Ramos (cell line): ENCODE results near the gene KIRREL2.

Experiments used
- in situ Hi-C: fragments of 300-500 bp; cut with MboI; formaldehyde crosslinking; loops from one replicate; pipeline ENCODE4 v1.14.3; 2022; ENCODE audit warnings: low sequenced_read_pairs; ENCODE audit not compliant: unreplicated experiment

KIRREL2 gene

DNA sequence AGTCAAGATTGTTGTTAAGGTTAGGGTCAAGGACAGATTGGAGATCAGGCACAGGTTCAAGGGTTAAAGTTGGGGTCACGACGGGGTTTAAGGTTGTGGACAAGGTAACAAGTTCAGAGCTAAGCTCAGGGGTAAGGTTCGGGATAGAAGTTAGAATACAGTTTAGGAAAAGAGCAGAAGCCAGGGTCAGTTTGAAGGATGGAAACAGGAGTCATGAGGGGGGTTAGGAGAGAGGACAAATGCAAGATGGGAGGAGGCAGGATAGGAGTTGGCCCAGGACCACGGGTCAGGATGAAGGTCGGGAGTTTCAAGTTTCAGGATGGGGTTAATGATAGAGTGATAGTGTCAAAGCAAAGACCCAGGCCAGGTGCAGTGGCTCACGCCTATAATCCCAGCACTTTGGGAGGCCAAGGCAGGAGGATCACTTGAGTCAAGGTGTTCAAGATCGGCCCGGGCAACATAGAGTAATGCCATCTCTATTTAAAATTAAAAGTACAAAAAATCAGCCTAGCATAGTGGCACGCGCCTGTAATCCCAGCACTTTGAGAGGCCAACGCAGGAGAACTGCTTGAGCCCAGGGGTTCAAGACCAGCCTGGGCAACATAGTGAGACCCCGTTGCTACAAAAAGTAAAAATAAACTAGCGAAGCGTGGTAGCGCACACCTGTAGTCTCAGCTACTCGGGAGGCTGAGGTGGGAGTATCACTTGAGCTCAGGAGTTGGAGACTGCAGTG is 12.1 kb upstream of the KIRREL2 start:
- in situ Hi-C loops: no loop called here

DNA sequence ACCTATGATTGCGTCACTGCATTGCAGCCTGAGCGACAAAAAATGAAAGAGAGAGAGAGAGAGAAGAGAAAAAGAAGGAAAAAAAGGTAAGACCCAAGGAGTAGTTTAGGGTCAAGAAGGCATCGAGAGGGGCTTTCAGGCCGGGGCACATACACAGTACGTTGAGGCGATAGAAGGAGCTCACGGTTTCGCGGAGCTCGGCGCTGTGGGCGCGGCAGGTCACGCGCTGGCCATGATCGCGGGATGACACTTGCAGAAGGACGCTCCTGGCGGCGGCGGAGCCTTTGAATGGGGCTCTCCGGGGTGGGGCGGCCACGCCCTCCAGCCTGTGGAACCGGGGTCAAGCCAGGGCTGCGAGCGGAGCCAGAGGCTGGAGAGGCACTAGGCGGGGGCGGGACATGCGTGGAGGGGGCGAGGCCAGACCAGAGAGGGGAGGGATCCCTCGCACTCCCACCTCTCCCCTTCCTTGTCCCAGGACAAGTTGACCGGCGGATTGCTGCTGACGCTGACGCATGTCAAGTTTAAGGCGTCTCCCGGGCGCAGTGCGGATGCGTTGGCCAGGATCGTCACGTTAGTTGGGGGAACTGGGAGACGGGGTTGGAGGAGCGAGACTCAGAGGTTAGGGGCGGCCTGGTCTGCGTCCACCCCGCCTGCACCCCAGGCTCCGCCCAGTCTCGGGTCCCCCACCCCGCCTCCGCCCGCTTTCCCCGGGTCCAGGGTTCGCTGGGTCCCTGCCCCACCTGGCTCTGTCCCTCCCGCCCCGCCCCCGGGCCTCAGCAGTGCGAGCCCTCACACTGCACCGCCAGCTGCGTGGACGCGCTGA is 11.3 kb upstream of the KIRREL2 start:
- in situ Hi-C loops: no loop called here

DNA sequence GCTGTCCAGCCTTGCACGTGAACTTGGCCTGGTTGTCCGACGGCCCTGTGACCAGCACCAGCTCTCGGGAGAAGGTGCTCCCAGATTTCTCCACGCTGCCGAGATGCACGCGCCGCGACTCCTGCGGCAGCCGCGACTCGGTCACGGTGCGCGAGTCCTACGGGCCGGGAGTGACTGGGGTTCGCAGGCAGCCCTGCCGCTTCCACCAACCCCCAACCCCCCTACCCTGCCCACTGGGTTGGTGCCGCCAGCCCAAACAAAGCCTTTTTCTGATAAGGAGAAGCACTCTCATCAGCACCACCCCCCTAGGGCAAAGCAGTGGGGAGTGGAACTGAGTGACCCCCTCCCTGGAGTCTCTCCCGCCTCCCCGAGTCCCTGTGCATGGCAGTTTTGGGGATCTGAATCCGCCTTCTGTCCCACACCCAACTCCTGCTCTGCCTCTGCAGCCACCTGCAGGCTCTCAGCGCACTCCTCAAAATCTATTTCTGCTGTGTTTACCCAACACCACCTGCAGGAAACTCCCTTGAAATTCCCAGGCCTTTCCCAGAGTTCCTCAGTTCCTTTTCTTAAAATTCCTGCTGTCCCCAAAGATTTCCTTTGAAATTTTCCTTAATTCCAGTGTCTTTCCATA is 10.6 kb upstream of the KIRREL2 start:
- in situ Hi-C loops: no loop called here

DNA sequence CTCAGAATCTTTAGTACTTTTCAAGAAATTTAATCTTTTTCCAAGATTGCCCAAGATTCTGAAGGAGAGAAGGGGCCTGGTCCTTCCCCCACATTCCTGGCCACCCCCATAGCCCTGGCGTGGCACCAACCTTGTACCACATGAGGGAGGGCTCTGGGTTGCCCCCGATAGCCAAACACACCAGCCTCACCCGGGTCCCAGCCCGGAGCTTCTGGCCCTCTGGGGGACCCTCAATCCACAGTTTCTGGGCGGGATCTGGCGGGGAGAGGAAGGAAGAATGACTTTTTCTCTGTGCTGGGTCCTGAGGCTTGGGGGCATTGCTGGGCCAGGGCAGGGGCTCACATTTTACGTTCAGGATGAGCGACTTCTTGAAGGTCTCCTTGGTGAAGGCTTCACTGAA is 8.8 kb upstream of the KIRREL2 start:
- in situ Hi-C loops: no loop called here

DNA sequence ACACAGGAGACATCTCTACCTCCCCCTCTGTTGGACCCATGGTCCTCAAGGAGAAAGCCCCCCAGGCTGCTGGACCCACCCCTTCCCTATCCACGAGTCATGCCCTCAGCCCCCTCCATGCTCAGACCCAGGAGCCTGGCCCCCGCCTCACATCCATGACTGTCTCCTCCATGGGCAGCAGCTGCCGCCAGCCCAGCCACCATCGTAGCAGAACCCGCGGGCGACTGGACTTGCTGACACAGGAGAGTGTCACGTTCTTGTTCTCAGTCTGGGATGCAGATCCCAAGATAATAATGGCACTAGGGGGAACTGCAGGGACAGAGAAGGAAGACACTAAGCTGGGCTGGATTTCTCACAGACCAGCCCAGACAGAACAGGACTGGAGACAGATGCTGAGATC is 8.2 kb upstream of the KIRREL2 start:
- in situ Hi-C loops: no loop called here

DNA sequence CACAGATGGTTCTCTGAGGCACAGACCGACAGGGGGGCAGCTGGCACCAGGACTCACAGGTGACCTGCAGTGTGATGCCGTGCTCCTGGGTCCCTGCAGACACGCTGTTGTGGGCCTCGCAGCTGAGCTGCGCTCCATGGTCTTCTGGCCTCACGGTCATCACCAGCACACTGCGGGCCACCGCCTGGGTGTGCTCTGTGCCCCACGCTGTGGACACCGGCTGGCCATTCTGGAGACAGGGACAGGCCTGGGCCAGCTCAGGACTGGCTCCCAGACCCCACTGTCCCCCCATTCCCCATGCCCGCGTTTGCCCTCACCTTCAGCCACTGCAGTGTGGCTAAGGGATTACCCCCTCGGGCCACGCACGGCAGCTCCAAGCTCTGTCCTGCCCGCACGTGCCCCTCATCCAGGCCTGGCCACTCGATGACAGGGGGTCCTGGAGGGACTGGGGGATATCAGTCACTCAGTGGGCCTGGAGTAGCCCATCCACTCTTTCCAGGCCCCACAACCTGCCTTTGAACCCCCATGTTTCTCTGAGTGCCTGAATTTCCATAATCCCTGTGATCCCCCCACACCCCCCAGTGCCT is 7.7 kb upstream of the KIRREL2 start:
- in situ Hi-C loops: no loop called here

DNA sequence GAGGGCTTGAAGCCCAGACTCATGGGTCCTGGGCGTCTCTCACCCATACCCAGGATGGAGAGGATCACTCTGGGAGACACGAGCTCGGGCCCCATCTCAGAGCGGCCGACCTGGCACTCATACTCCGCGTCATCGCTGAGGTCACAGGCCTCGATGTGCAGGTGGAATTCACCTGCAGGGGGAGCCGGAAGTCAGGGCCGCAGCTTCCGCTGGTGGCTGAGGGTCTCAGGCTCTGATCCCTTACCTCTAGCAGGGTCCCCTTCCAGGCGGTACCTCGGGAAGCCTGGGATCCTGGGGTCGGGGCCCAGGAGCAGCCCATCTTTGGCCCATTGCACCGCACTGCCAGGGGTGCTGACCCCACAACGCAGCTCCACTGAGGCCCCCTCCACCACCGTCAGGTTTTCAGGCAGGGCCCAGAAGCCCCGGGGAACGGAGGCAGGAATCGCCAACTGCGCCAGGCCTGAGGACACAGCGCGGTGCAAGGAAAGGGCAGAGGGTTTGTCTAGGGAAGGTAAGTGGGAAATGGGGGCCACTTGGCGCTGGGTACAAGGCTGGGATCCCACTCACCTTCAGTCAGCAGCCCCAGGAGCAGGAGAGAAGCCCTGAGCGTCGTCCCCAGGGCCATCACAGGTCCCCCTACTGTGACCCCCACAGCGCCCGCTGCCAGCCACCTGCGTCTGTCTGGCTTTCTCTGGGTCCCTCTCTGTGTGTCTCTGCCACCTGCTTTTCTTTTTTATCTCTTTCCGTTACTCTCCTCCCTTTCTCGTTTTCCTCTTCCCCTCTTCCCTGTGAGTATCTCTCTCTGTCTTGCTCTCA is 5.3 kb upstream of the KIRREL2 start:
- in situ Hi-C loops: no loop called here

DNA sequence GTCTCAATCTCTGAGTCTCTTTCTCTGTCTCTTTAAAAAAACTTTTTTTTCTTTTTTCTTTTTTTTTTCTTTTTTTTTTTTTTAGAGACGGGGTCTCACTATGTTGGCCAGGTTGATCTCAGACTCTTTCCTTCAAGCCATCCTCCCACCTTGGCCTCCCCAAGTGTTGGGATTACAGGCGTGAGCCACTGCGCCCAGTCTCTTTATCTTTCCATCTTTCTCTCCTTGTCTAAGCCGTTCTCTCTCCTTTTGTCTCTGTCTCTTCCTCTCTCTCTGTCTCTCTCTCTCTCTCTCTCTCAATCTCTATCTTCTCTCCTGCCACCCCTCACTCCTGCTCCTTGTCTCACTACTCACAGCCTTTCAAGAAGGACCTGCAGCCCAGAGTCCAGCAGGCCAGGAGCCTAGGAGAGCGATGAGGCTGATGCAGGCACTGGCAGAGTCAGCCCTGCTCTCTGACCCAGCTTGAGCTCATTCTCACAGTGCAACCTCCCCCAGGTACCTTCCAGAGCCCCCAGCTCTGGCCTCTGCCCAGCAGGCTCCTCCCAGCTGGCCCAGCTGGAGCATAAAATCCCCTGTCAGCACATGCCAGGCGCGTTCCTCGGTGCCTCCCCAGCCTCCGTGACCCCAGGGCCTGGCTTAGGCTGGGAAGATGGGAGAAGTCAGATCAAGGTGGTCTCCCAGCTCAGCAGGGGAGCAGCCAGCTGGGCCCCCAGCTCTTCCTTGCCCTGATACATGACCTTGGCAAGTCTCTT is 4.5 kb upstream of the KIRREL2 start, which contains the start of gene NPHS1:
Gene NPHS1, minus strand, starts transcription at position 476 of the 752 bp plus-strand sequence. CDS start 667 bp downstream, outside the sequence.
- in situ Hi-C loops: no loop called here

DNA sequence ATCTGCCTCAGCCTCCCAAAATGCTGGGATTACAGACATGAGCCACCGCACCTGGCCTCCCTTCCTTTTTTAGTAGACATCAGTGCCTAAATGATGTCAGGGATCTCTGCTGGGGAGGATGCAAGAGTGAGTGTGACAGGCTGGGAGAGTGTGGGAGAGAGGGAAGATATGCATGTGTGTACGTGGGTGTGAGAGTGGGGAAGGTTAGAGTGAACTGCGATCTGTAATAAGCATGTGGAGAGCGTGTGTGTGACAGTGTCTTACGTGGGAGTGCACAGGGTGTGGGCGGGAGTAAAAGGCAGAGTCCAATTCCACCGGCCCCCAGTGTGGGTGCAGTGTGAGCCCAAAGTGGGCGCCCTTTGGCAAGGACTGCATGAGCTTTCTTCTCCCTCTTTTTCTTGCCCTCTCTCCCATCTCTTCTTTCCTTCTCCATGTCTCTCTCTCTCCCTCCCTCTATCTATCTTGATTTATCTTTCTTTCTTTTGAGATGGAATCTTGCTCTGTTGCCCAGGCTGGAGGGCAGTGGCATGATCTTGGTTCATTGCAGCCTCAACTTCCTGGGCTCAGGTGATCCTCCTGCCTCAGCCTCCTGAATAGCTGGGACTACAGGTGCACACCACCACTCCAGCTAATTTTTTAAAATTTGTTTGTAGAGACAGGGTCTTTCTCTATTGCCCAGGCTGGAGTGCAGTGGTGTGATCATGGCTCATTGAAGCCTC is 3.5 kb upstream of the KIRREL2 start:
- in situ Hi-C loops: no loop called here

DNA sequence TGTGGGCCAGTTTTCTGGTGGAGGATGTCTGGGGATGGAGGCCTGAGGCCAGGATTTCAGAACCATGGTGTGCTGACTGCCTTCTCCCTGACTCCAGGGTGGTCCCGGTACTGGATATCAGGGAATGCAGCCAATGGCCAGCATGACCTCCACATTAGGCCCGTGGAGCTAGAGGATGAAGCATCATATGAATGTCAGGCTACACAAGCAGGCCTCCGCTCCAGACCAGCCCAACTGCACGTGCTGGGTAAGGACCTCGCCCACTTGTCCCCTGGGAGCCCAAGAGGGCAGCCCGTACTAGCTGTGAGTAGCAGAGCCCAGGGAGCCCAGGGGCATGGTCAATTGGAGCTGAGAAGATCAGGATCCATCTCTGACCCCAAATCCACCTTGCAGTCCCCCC is 1.6 kb downstream of the KIRREL2 start:
- in situ Hi-C loops: no loop called here

DNA sequence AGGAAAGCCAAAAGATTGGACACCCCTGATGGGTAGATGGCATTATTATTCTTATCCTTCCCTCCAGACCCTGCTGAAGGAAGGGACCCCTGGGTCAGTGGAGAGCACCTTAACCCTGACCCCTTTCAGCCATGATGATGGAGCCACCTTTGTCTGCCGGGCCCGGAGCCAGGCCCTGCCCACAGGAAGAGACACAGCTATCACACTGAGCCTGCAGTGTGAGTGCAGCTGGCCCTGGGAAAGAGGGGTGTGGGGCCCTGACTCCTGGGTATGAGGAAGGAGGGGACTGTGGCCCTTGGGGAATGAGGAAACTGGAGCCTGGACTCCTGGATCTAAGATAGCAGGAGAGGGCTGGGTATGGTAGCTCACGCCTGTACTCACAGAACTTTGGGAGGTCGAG is 2.7 kb downstream of the KIRREL2 start:
- in situ Hi-C loops: no loop called here

DNA sequence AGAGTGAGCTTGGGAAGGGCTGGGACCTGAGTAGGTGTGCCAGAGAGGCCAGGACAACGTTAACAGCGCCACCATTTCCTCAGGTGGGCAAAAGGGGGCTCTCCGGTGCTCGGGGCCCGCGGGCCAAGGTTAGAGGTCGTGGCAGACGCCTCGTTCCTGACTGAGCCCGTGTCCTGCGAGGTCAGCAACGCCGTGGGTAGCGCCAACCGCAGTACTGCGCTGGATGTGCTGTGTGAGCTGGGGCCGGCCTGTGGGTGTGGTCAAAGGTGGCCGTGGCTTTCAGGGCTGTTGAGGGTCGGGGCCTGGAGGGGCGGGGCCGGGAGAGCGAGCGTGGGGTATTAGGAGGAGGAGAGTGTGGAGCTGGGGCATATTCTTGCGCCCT is 3.7 kb downstream of the KIRREL2 start:
- in situ Hi-C loops: no loop called here

DNA sequence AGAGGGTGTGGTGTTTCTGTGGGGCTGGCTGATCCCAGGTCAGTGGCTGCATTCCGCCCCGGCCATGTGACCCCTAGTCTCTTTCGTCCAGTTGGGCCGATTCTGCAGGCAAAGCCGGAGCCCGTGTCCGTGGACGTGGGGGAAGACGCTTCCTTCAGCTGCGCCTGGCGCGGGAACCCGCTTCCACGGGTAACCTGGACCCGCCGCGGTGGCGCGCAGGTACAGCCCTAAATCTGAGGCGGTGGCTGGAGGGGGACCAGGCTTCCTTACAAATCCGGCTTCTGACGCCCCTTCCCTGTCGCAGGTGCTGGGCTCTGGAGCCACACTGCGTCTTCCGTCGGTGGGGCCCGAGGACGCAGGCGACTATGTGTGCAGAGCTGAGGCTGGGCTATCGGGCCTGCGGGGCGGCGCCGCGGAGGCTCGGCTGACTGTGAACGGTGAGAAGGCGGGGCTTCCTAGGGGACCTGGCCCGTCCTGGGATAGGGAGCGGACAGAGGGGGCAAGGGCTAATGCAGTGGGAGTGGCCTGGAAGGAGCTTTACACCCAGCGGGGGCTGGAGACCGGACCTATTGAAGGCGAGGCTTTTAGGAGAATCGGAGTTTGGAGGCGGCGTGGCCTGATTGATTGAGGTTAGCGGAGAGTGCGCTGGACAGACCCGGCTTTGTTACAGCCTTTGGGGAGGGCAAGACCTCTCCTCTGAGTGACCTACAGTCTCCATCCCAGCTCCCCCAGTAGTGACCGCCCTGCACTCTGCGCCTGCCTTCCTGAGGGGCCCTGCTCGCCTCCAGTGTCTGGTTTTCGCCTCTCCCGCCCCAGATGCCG is 4.3 kb downstream of the KIRREL2 start:
- in situ Hi-C loops: no loop called here

DNA sequence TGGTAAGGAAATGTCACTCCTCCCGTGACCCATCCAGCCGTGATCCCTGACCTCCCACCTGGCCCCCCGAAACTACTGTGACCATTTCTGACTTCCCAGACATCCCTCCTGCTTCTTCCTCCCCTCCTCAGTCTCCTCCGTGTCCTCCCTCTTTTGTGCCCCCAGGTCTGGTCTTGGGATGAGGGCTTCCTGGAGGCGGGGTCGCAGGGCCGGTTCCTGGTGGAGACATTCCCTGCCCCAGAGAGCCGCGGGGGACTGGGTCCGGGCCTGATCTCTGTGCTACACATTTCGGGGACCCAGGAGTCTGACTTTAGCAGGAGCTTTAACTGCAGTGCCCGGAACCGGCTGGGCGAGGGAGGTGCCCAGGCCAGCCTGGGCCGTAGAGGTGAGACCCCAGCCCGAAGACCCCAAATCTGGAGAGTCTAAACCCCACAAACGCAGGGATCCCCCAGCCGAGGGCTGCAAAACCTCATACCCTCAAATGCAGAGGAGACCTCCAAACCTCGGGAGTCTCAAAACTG is 5.0 kb downstream of the KIRREL2 start:
- in situ Hi-C loops: no loop called here

DNA sequence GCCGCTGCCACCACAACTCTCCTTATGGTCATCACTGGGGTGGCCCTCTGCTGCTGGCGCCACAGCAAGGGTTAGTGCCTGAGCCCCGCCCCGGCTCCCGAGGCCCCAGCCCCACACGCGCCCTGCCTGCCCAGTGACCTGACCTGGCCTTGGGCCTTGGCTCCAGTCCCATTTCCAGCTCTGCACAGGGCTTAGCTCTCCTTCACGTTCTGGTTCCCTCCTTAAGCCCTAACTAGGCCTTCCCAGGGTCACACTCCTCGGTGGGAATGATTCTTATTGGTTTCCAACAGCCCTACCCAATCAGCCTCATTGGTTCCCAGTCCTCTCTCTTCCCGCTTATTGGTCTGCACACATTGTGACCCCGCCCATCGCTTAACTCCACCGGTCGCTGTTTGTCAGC is 5.8 kb downstream of the KIRREL2 start:
- in situ Hi-C loops: no loop called here

DNA sequence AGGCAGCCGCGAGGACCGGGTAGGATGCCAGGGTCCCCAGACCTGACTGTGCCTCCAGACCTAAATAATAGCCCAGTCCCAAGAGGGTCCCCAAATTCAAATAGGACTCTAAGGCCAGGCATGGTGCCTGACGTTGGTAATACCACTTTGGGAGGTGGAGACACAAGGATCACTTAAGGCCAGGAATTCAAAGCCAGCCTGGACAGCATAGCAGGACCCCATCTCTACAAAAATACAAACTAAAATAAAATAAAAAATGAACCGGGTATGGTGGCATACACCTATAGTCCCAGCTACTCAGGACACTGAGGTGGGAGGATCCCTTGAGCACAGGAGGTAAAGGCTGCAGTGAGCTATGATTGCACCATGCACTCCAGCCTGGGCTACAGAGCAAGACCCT is 6.3 kb downstream of the KIRREL2 start:
- in situ Hi-C loops: no loop called here

DNA sequence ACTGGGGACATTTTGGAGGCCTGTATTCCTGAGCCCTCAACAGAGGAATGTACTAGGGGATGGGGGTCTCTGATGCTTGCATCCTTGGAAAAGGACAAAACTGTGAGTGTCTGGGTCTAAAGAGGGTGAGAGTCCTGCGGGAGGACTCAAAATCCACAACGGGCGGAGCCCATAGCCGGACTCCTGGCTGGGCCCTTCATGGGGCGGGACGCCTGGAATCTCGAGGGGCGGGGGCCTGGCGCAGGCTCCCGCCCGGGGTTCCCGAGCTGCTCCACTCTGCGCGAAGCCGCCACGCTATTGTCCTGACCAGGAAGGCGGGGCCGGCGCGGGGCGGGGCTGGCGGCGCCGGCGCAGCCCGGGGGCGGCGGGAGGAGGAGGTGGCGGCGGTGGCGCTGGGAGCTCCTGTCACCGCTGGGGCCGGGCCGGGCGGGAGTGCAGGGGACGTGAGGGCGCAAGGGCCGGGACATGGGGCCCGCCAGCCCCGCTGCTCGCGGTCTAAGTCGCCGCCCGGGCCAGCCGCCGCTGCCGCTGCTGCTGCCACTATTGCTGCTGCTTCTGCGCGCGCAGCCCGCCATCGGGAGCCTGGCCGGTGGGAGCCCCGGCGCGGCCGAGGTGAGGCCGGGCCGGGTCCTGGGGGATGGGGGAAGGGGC is 11.6 kb downstream of the KIRREL2 start, which contains the start of gene APLP1:
Gene APLP1, plus strand, starts transcription at position 403 of the 651 bp plus-strand sequence. Its CDS starts 63 bp downstream, at position 466.
- in situ Hi-C loops: no loop called here
